Adrenal gland (tissue), 12 donors: Measurements from ENCODE around the gene CASP2. TPM values are rescaled to one million over a fixed set of nuclear protein-coding genes. Genes with fewer than 3 reads are reported as not detected.

Experiments
- DNase-seq, 7 donors: peaks; one replicate each; pipeline ENCODE4 v3.0.0-alpha.2; 2019 to 2020
- H3K27ac ChIP-seq, 5 donors: fragments of 200-600 bp; sonication (generic) in 4 of 5; 1 replicate in 3 of 5; 2 replicates in 2 of 5; pipeline versions ENCODE4 v1.5.1 to v1.8.0; 2016 to 2020; ENCODE audit warnings: mild to moderate bottlenecking in 1 of 5
- H3K27me3 ChIP-seq: fragments of 200-600 bp; 2 replicates; pipeline ENCODE4 v1.8.0; 2021
- H3K36me3 ChIP-seq, 2 donors: fragments of 200-600 bp; replicated peaks in 1 of 2; 1 replicate in 1 of 2; 2 replicates in 1 of 2; pipeline versions ENCODE4 v1.5.1 to v1.8.0; 2018 to 2022
- H3K4me1 ChIP-seq, 2 donors: fragments of 200-600 bp; replicated peaks in 1 of 2; 1 replicate in 1 of 2; 2 replicates in 1 of 2; pipeline versions ENCODE4 v1.5.1 to v1.8.0; 2018 to 2021
- H3K4me3 ChIP-seq, 4 donors: fragments of 200-600 bp; sonication (generic) in 3 of 4; one replicate each; pipeline ENCODE4 v1.5.1; 2016 to 2018
- H3K9me3 ChIP-seq, 3 donors: fragments of 200-600 bp; sonication (generic) in 1 of 3; replicated peaks in 1 of 3; 1 replicate in 2 of 3; 2 replicates in 1 of 3; pipeline versions ENCODE4 v1.5.1 to v1.8.0; 2016 to 2021
- CTCF ChIP-seq, 6 experiments: fragments of 450-650 bp in 4 of 6; fragments of 200-600 bp in 2 of 6; sonication (generic) in 1 of 6; IDR thresholded peaks; 1 replicate in 5 of 6; 2 replicates in 1 of 6; pipeline versions ENCODE4 v1.5.1 to v1.8.0; 2016 to 2021; ENCODE audit warnings: antibody characterized with exemption in 6 of 6, mild to moderate bottlenecking in 2 of 6, moderate library complexity in 1 of 6
- POLR2A ChIP-seq, 2 donors: fragments of 450-650 bp; IDR thresholded peaks; one replicate each; pipeline ENCODE4 v1.6.1; 2017; ENCODE audit warnings: antibody characterized with exemption in 2 of 2, mild to moderate bottlenecking in 2 of 2, moderate library complexity in 1 of 2
- WGBS, 4 donors: extraction: QIAGEN DNeasy Blood & Tissue Kit in 2 of 4; methylation state at CpG; one replicate each; pipeline versions ENCODE4 v1.1.5 to v1.1.7; 2013 to 2017; 5-methylcytosine and 5-hydroxymethylcytosine counted together
- intact Hi-C, 2 donors: fragments of 100-400 bp; cut with DNase I; formaldehyde crosslinking; loops; one replicate each; pipeline versions ENCODE4 v1.14.1 to v1.15.0; 2022 to 2023
- polyA plus RNA-seq, 3 donors: library from polyadenylated mRNA; stranded (reverse); fragments of 200-250 nt in 2 of 3; fragments of 350-450 nt in 1 of 3; fragmentation: Illumina TruSeq in 1 of 3; extraction: RNeasy Lipid Tissue Mini Kit (QIAGEN cat#74804) in 1 of 3; gene quantifications; one replicate each; pipeline ENCODE4 v1.2.3, GENCODE V29; 2013 to 2014
- total RNA-seq, 9 donors: library from RNA; depleted of rRNA in 4 of 9; stranded (reverse); fragments of >200 nt in 4 of 9; fragments of 120-200 nt in 1 of 9; fragmentation: NEBNext Ultra II Directional in 1 of 9; extraction: Animal tissue kit (Norgen Biotek cat#: 25700) in 1 of 9; gene quantifications; one replicate each; pipeline versions ENCODE4 v1.1.0 to v1.2.4, GENCODE V29; 2013 to 2023
- donor health status: healthy with polysubstance abuse.
- donor health status: Bipolar disorder and iron deficiency.
- donor health status: DM: yes; HTN: yes; CAD: no.
- donor health status: DM: no; HTN: no; CAD: no.
- donor health status: DM: no; HTN: no; CAD: no.
- donor health status: DM: yes; HTN: yes; CAD: no.

Gene CASP2
- total and polyA plus RNA-seq, 12 donors = 4.6 to 25.4 (median 13.1) TPM

DNA sequence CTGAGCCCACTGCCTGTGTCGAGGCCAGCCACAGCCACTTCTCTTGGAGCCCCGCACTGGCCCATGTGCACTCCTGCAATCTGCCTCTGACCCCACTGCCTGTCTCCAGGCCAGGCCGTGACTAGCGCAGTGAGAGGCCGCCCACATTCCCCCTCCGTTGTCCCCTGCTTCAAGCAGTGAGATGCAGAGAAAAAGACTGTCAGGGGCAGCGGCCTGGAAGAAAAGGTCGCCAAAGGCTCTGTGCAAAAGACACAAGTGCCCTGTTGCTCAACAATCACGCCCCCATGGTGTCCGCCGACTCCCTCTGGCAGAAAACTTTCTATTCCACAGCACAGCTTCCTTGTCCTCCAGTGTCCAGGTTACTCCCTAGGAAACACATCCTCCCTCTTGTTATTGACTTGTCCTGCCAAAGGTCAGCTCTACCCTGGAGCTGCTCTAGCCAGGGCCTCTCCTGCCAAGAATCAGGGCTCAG, 64.4 kb downstream of the CASP2 start:
- Histone ChIP-seq H3K27me3 (no peaks in the 10 kb centered on the region), H3K27ac (no peak overlapping the region), H3K36me3 (no peaks in the 10 kb centered on the region), H3K9me3 (no peaks in the 10 kb centered on the region), H3K4me1 (no peaks in the 10 kb centered on the region), H3K4me3 (no peak overlapping the region)
- DNase-seq = peak in 1 of 7 donors; percentile 4
- intact Hi-C loops = no loop called here
- TF ChIP-seq POLR2A (IDR thresholded peaks at IDR 0.05) (no peak), CTCF (IDR thresholded peaks at IDR 0.05) (no peak)
- 66 to 79% (median 73%) methylated on average over 8 to 11 of the region's 11 CpGs for WGBS, 4 donors

DNA sequence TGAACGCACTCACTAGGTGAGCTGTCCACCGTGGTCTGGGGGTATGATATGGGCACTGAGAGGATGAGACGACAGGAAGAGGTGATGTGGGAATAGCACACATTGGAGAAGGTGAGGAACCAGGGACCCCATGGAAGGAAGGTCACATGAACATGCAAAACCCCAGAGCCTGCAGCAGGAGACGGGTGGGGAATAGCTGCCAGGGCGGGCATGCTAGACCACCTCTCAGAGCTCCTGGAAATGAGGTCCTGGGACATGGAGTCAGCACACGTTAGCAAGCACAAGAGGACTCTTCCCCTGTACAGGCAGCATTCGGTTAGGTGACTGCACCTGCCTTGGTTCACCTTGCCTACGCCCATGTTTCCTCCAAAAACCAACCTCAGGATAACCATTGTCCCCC, 66.2 kb downstream of the CASP2 start:
- TF ChIP-seq CTCF (IDR thresholded peaks at IDR 0.05) = no peak
- no peak for TF ChIP-seq POLR2A (IDR thresholded peaks at IDR 0.05)
- Histone ChIP-seq H3K4me3 (no peak overlapping the region), H3K36me3 (no peaks in the 10 kb centered on the region), H3K27me3 (no peaks in the 10 kb centered on the region), H3K4me1 (no peaks in the 10 kb centered on the region), H3K9me3 (no peaks in the 10 kb centered on the region), H3K27ac (no peak overlapping the region)
- intact Hi-C loops = no loop called here
- WGBS, 4 donors = 70 to 88% (median 75%) methylated on average over 8 of the region's 8 CpGs
- no peak for DNase-seq

- H3K36me3 ChIP-seq = no peaks in the 10 kb centered on the region
- no peak overlapping the region for H3K4me3 ChIP-seq
- intact Hi-C loops = no loop called here
- no peak for DNase-seq
- H3K4me1 ChIP-seq = no peaks in the 10 kb centered on the region
- no peak for TF ChIP-seq POLR2A (IDR thresholded peaks at IDR 0.05)
- no peak for TF ChIP-seq CTCF (IDR thresholded peaks at IDR 0.05)
- 40 to 87% (median 86%) methylated on average over 2 to 8 of the region's 8 CpGs for WGBS, 4 donors
- H3K27me3 ChIP-seq = no peaks in the 10 kb centered on the region
- no peak overlapping the region for H3K27ac ChIP-seq
- no peaks in the 10 kb centered on the region for H3K9me3 ChIP-seq
These were observed 66.8 kb downstream of the CASP2 start for GRCh38 chr7:143354965-143355364.

GRCh38 chr7:143355450-143356385, 67.6 kb downstream of the CASP2 start:
- 83 to 92% (median 85%) methylated on average over 16 of the region's 16 CpGs for WGBS, 4 donors
- no peaks in the 10 kb centered on the region for H3K9me3 ChIP-seq
- H3K4me1 ChIP-seq = no peaks in the 10 kb centered on the region
- H3K27ac ChIP-seq = no peak overlapping the region
- no peak for DNase-seq
- H3K36me3 ChIP-seq = no peaks in the 10 kb centered on the region
- intact Hi-C loops = no loop called here
- no peaks in the 10 kb centered on the region for H3K27me3 ChIP-seq
- no peak overlapping the region for H3K4me3 ChIP-seq
- no peak for TF ChIP-seq CTCF (IDR thresholded peaks at IDR 0.05)
- TF ChIP-seq POLR2A (IDR thresholded peaks at IDR 0.05) = no peak
